ENCODE measurements around the gene PTPN7. TPM values are rescaled to one million over a fixed set of nuclear protein-coding genes. Genes with fewer than 3 reads are reported as not detected.

Gene PTPN7
- polyA plus RNA-seq (2012; ENCODE audit: missing spikeins) = 36.3 TPM

DNA sequence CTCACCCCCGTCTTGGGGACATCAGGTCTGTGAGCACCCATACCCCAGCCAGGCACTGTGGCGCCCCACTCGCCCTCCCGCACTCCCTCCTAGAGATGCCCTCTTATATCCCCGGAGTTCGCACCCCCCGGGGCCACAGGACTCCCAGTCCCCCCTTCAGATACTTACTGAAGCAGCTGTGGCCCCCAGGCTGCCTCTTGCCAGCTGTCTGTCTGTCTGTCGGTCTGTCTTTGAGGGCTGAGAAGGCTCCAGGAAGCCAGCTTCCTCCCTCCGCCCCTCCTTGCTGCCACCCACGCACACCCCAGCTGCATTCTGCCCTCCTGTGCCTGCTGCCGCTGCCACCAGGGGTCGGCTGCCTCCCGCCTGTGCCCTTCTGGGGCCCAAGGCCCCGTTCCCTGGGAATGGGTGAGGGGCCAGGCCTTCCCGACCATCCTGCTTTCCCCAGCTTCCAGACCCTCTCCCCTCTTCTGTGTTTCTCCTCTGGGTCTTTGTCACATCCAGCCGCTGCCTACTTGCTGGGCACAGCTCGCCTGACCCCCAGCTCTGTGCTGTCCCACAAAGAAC lies at the start of gene PTPN7:
Gene PTPN7 (minus strand): TSS at position 226 of the 564 bp plus-strand sequence. CDS start 1,200 bp downstream, outside the sequence.
- FAIRE-seq (peak; percentile 73), DNase-seq (ENCODE audit: insufficient read length) (peak; percentile 72)
- TF ChIP-seq POLR2AphosphoS5 (IDR thresholded peaks at IDR 0.05; ENCODE audit: low read depth, low read length) (no peak), TAF1 (IDR thresholded peaks at IDR 0.05; ENCODE audit: borderline replicate concordance, low read depth, low read length) (no peak), POLR2A (IDR thresholded peaks at IDR 0.05; ENCODE audit: low read depth, low read length) (peak; percentile 10; the same call in 1 of the 2 replicates)

- FAIRE-seq (no peak), DNase-seq (ENCODE audit: insufficient read length) (no peak)
- TF ChIP-seq POLR2AphosphoS5 (IDR thresholded peaks at IDR 0.05; ENCODE audit: low read depth, low read length) = no peak
Measured at GRCh38 chr1:202208351-202208857, 48.0 kb upstream of the PTPN7 start.

- DNase-seq (ENCODE audit: insufficient read length) = no peak
- no peak for TF ChIP-seq POLR2AphosphoS5 (IDR thresholded peaks at IDR 0.05; ENCODE audit: low read depth, low read length)
- TF ChIP-seq POLR2A (IDR thresholded peaks at IDR 0.05; ENCODE audit: low read depth, low read length) = no peak
- TF ChIP-seq TAF1 (IDR thresholded peaks at IDR 0.05; ENCODE audit: borderline replicate concordance, low read depth, low read length) = no peak
- no peak for FAIRE-seq
Measured at GRCh38 chr1:202207292-202207691, 46.9 kb upstream of the PTPN7 start.

GRCh38 chr1:202205523-202206190 lies 45.3 kb upstream of the PTPN7 start:
- no peak for FAIRE-seq
- no peak for TF ChIP-seq TAF1 (IDR thresholded peaks at IDR 0.05; ENCODE audit: borderline replicate concordance, low read depth, low read length)
- DNase-seq (ENCODE audit: insufficient read length) = no peak

DNA sequence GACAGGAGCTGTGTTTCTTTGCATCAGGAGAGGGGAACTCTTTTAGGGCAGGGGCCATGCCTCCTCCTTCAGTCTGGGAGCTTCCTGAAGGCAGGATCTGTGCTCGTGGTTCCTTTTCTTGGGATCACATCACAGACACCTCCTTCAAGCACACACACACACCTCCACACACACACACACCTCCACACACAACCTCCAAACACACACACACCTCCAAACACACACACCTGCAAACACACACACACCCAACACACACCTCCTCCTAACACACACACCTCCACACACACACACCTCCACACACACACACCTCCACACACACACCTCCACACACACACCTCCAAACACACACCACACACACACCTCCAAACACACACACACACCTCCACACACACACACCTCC lies 43.7 kb upstream of the PTPN7 start:
- FAIRE-seq = no peak

DNA sequence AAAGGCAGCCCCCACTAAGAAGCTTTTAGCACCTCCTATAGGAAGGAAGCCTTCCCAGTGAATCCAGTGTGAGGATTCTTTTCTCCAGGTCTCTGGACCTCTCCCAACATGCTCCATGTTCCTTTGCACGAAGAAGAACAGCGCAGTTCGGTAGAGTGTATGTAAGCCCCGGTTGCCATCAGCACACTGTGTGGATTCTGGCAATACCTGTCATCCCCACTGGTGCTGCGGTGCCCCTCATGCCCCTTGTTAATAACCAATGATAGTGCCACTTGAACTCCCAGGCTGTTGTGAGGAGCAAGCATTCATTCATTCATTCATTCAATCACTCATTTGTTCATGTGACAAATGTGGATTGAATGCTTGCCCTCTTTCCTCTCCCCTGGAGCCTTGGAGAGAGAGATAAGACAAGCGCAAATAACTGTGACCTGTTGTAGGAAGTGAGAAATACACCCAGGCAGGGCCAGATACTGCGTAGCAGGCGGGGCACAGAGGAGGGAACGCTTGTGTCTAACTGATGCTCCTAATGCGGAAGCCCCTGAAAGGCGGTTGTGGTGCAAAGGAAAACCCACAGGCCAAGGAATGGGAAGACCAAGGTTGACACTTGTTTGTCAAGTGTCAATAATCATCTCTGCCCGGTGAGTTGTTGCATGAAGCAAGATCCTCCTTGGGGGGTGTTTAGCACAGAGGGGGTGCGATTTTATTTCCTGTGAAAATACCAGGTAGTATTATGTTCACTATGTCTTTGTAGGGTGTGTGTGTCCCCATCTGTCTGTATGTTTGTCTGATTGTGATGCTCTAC lies 43.0 kb upstream of the PTPN7 start:
- no peak for FAIRE-seq

More for the DNA sequence above, 43.7 kb upstream of the PTPN7 start:
- TF ChIP-seq TAF1 (IDR thresholded peaks at IDR 0.05; ENCODE audit: borderline replicate concordance, low read depth, low read length) (no peak), POLR2A (IDR thresholded peaks at IDR 0.05; ENCODE audit: low read depth, low read length) (no peak), POLR2AphosphoS5 (IDR thresholded peaks at IDR 0.05; ENCODE audit: low read depth, low read length) (no peak)
- DNase-seq (ENCODE audit: insufficient read length) = no peak

GRCh38 chr1:202202500-202203168 lies 42.2 kb upstream of the PTPN7 start:
- FAIRE-seq (no peak), DNase-seq (ENCODE audit: insufficient read length) (no peak)
- TF ChIP-seq POLR2AphosphoS5 (IDR thresholded peaks at IDR 0.05; ENCODE audit: low read depth, low read length) = no peak
- TF ChIP-seq POLR2A (IDR thresholded peaks at IDR 0.05; ENCODE audit: low read depth, low read length) = no peak
- no peak for TF ChIP-seq TAF1 (IDR thresholded peaks at IDR 0.05; ENCODE audit: borderline replicate concordance, low read depth, low read length)

More for the DNA sequence above, 43.0 kb upstream of the PTPN7 start:
- no peak for DNase-seq (ENCODE audit: insufficient read length)
- TF ChIP-seq POLR2AphosphoS5 (IDR thresholded peaks at IDR 0.05; ENCODE audit: low read depth, low read length) (no peak), POLR2A (IDR thresholded peaks at IDR 0.05; ENCODE audit: low read depth, low read length) (no peak), TAF1 (IDR thresholded peaks at IDR 0.05; ENCODE audit: borderline replicate concordance, low read depth, low read length) (no peak)

- FAIRE-seq = no peak
- DNase-seq (ENCODE audit: insufficient read length) = no peak
- TF ChIP-seq POLR2AphosphoS5 (IDR thresholded peaks at IDR 0.05; ENCODE audit: low read depth, low read length) (no peak), TAF1 (IDR thresholded peaks at IDR 0.05; ENCODE audit: borderline replicate concordance, low read depth, low read length) (no peak), POLR2A (IDR thresholded peaks at IDR 0.05; ENCODE audit: low read depth, low read length) (no peak)
Measured at GRCh38 chr1:202201971-202202370, 41.6 kb upstream of the PTPN7 start.

DNA sequence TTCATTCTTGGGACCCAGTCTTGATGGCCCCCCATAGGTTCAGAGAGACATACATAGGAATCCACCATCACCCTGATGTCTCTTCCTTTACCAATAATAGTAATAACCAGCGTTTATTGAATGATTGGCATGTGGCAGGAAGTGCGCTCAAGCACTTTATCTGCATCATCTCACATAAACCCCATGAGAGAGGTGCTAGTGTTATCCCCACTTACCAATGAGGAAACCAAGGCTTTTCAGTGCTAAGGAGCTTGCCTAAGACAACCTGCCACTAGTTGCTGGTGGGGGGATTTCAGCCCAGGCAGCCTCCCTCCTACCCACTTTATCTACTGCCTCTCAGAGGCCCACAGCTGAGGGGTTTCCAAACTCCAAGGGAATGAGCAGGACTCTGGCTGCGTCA lies 40.9 kb upstream of the PTPN7 start:
- FAIRE-seq = no peak
- TF ChIP-seq POLR2A (IDR thresholded peaks at IDR 0.05; ENCODE audit: low read depth, low read length) (no peak), TAF1 (IDR thresholded peaks at IDR 0.05; ENCODE audit: borderline replicate concordance, low read depth, low read length) (no peak), POLR2AphosphoS5 (IDR thresholded peaks at IDR 0.05; ENCODE audit: low read depth, low read length) (no peak)
- DNase-seq (ENCODE audit: insufficient read length) = no peak

- FAIRE-seq = no peak
- TF ChIP-seq POLR2A (IDR thresholded peaks at IDR 0.05; ENCODE audit: low read depth, low read length) = no peak
- no peak for TF ChIP-seq POLR2AphosphoS5 (IDR thresholded peaks at IDR 0.05; ENCODE audit: low read depth, low read length)
- TF ChIP-seq TAF1 (IDR thresholded peaks at IDR 0.05; ENCODE audit: borderline replicate concordance, low read depth, low read length) = no peak
- DNase-seq (ENCODE audit: insufficient read length) = no peak
Measured at GRCh38 chr1:202200669-202201068, 40.3 kb upstream of the PTPN7 start.

- DNase-seq (ENCODE audit: insufficient read length) = no peak
Measured at GRCh38 chr1:202200112-202200548, 39.7 kb upstream of the PTPN7 start.

More at GRCh38 chr1:202200112-202200548, 39.7 kb upstream of the PTPN7 start:
- TF ChIP-seq TAF1 (IDR thresholded peaks at IDR 0.05; ENCODE audit: borderline replicate concordance, low read depth, low read length) (no peak), POLR2AphosphoS5 (IDR thresholded peaks at IDR 0.05; ENCODE audit: low read depth, low read length) (no peak), POLR2A (IDR thresholded peaks at IDR 0.05; ENCODE audit: low read depth, low read length) (no peak)
- FAIRE-seq = no peak

Measured in GM12892 (cell line).